ENCODE measurements around the gene EFCAB14.
"Not testable (repeated sequence)": the region's sequence is repeated elsewhere in the genome, so short reads cannot be mapped to it uniquely, and the experiment has no call there.

EFCAB14 gene

GRCh38 chr1:46682064-46682463, 36.9 kb downstream of the EFCAB14 start:
- no peak for DNase-seq (ENCODE audit: low read depth)

GRCh38 chr1:46681333-46682034, 37.4 kb downstream of the EFCAB14 start:
- DNase-seq (ENCODE audit: low read depth) = no peak

GRCh38 chr1:46679789-46680573, 38.9 kb downstream of the EFCAB14 start:
- no peak for DNase-seq (ENCODE audit: low read depth)

- DNase-seq (ENCODE audit: low read depth) = no peak
These were observed 41.6 kb downstream of the EFCAB14 start for GRCh38 chr1:46677339-46677738.

- DNase-seq (ENCODE audit: low read depth) = no peak
These were observed 42.4 kb downstream of the EFCAB14 start for GRCh38 chr1:46676531-46676930.

GRCh38 chr1:46675549-46676314, 43.2 kb downstream of the EFCAB14 start:
- no peak for DNase-seq (ENCODE audit: low read depth)

- no peak for DNase-seq (ENCODE audit: low read depth)
These were observed 45.1 kb downstream of the EFCAB14 start for GRCh38 chr1:46673749-46674182.

- DNase-seq (ENCODE audit: low read depth) = no peak
These were observed 46.2 kb downstream of the EFCAB14 start for GRCh38 chr1:46672696-46673095.

GRCh38 chr1:46671554-46671953, 47.4 kb downstream of the EFCAB14 start, which contains the start of gene TEX38:
Gene TEX38 (plus strand): TSS chr1:46671854. CDS start chr1:46671935, 81 bp downstream.
- no peak for DNase-seq (ENCODE audit: low read depth)

GRCh38 chr1:46670134-46670533, 48.8 kb downstream of the EFCAB14 start:
- no peak for DNase-seq (ENCODE audit: low read depth)

GRCh38 chr1:46667782-46668760, 50.8 kb downstream of the EFCAB14 start, which contains the start of gene ATPAF1:
Gene ATPAF1 (minus strand): TSS chr1:46668364. CDS start chr1:46668322, 42 bp downstream.
- DNase-seq (ENCODE audit: low read depth) = peak; percentile 42

GRCh38 chr1:46665983-46666382, 52.9 kb downstream of the EFCAB14 start:
- no peak for DNase-seq (ENCODE audit: low read depth)

GRCh38 chr1:46662919-46663318, 56.0 kb downstream of the EFCAB14 start:
- not testable (repeated sequence) for DNase-seq (ENCODE audit: low read depth)

- not testable (repeated sequence) for DNase-seq (ENCODE audit: low read depth)
These were observed 58.8 kb downstream of the EFCAB14 start for GRCh38 chr1:46660116-46660515.

- DNase-seq (ENCODE audit: low read depth) = no peak
These were observed 59.5 kb downstream of the EFCAB14 start for GRCh38 chr1:46659307-46659870.

GRCh38 chr1:46657775-46658174, 61.1 kb downstream of the EFCAB14 start:
- DNase-seq (ENCODE audit: low read depth) = no peak

- DNase-seq (ENCODE audit: low read depth) = no peak
These were observed 62.3 kb downstream of the EFCAB14 start for GRCh38 chr1:46656643-46657042.

GRCh38 chr1:46655848-46656247, 63.1 kb downstream of the EFCAB14 start:
- no peak for DNase-seq (ENCODE audit: low read depth)

- DNase-seq (ENCODE audit: low read depth) = not testable (repeated sequence)
These were observed 64.2 kb downstream of the EFCAB14 start for GRCh38 chr1:46654698-46655097.

GRCh38 chr1:46654012-46654411, 64.9 kb downstream of the EFCAB14 start:
- no peak for DNase-seq (ENCODE audit: low read depth)
